Motor neuron (in vitro differentiated cells): ENCODE measurements around the gene NPY1R. TPM values are rescaled to one million over a fixed set of nuclear protein-coding genes. Genes with fewer than 3 reads are reported as not detected.

Experiments
- total RNA-seq, 8 experiments: library from RNA; unstranded; fragments of 300-600 nt; gene quantifications; 2 replicates each; pipeline versions ENCODE4 v1.2.3 to v1.2.4, GENCODE V29; 2022

Gene NPY1R
- total RNA-seq, 8 experiments from 2014 or later = 0.25 to 3.2 (median 1.7) TPM; not detected in 1

Other genes starting within 250 kb of the NPY1R start
- 10 to 100 TPM in 4 of 8 experiments, 1 to 10 TPM in 4; 5.3 to 21.2 (median 10.0) TPM for gene NAF1, start 165.7 kb downstream of the NPY1R start, total RNA-seq
- gene NPY5R, start 11.3 kb upstream of the NPY1R start, total RNA-seq = 1 to 10 TPM in 1 of 8 experiments, under 1 TPM in 6, not detected in 1; 0.10 to 1.4 (median 0.46) TPM
- gene TKTL2, start 141.2 kb upstream of the NPY1R start, total RNA-seq = under 1 TPM in 5 of 8 experiments, not detected in 3; 0.08 to 0.71 (median 0.14) TPM
- 10 to 100 TPM; 15.8 to 65.2 (median 31.1) TPM for gene TMA16, start 162.1 kb upstream of the NPY1R start, total RNA-seq